Esophagus squamous epithelium (tissue), 4 donors: ENCODE data around the gene TMCO5A.

Experiments used
- CTCF ChIP-seq, 6 experiments: fragments of 450-650 bp in 4 of 6; fragments of 200-600 bp in 2 of 6; sonication (generic) in 2 of 6; IDR thresholded peaks; one replicate each; pipeline ENCODE4 v1.5.1; 2016 to 2019; ENCODE audit warnings: antibody characterized with exemption in 6 of 6, mild to moderate bottlenecking in 4 of 6, moderate library complexity in 4 of 6
- POLR2A ChIP-seq, 4 donors: fragments of 450-650 bp; IDR thresholded peaks; one replicate each; pipeline ENCODE4 v1.6.1; 2017; ENCODE audit warnings: antibody characterized with exemption in 4 of 4, mild to moderate bottlenecking in 4 of 4, moderate library complexity in 3 of 4

- no peak for TF ChIP-seq CTCF (IDR thresholded peaks at IDR 0.05)
- no peak for TF ChIP-seq POLR2A (IDR thresholded peaks at IDR 0.05)
Observed at GRCh38 chr15:37978231-37978630, 43.8 kb downstream of the TMCO5A start.
